Measurements from ENCODE around the gene CX3CR1. TPM values are rescaled to one million over a fixed set of nuclear protein-coding genes. Genes with fewer than 3 reads are reported as not detected.
"Not testable (repeated sequence)": the region's sequence is repeated elsewhere in the genome, so short reads cannot be mapped to it uniquely, and the experiment has no call there.

The CX3CR1 gene
- total RNA-seq, 1 experiment from 2014 or later = not detected

DNA sequence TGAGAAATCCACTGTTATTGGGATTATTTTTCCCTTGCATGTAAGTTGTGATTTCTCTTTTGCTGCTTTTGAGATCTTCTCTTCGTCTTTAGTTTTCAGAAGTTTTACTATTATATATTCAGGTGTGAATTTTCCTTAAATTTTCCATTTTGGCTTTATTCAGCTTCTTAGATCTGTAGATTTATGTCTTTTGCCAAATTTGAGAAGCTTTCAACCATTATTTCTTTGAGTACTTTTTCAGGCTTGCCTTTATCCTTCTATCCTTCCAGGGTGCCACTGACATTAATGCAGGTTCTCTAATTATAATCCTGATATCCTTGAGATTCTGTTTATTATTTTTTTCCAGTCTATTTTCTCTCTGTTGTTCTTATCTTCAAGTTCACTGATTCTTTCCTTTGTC, 49.4 kb downstream of the CX3CR1 start:
- ATAC-seq (no peak), DNase-seq (no peak)
- no TSS peak for BruUV-seq (replicated peaks)
- Histone ChIP-seq H2AFZ (ENCODE audit: low read length) (no peak overlapping the region), H4K20me1 (ENCODE audit: low read length) (no peaks in the 10 kb centered on the region), H3K9me3 (ENCODE audit: low read length) (no peaks in the 10 kb centered on the region), H3K4me2 (ENCODE audit: low read length) (no peak overlapping the region), H3K9me2 (replicated peaks; ENCODE audit: low read length) (no peaks in the 10 kb centered on the region), H3K9ac (ENCODE audit: low read length) (no peak overlapping the region), H3K4me1 (ENCODE audit: insufficient read depth, low read length) (no peaks in the 10 kb centered on the region), H3K27ac (ENCODE audit: low read length) (no peak overlapping the region), H3K27me3 (ENCODE audit: low read length) (peaks cover 58% of the 10 kb centered on the region), H3K79me2 (ENCODE audit: low read length) (no peaks in the 10 kb centered on the region), H3F3A (ENCODE audit: low read length, unreplicated experiment) (no peaks in the 10 kb centered on the region), H3K4me3 (ENCODE audit: low read length) (no peak overlapping the region), H3K36me3 (ENCODE audit: low read depth, low read length) (no peaks in the 10 kb centered on the region)
- no peak for TF ChIP-seq EZH2phosphoT487 (IDR thresholded peaks at IDR 0.05; ENCODE audit: borderline replicate concordance, low read length)
- TF ChIP-seq EZH2 (IDR thresholded peaks at IDR 0.05; ENCODE audit: low read length, unreplicated experiment) = no peak
- TF ChIP-seq, protein P1, sequence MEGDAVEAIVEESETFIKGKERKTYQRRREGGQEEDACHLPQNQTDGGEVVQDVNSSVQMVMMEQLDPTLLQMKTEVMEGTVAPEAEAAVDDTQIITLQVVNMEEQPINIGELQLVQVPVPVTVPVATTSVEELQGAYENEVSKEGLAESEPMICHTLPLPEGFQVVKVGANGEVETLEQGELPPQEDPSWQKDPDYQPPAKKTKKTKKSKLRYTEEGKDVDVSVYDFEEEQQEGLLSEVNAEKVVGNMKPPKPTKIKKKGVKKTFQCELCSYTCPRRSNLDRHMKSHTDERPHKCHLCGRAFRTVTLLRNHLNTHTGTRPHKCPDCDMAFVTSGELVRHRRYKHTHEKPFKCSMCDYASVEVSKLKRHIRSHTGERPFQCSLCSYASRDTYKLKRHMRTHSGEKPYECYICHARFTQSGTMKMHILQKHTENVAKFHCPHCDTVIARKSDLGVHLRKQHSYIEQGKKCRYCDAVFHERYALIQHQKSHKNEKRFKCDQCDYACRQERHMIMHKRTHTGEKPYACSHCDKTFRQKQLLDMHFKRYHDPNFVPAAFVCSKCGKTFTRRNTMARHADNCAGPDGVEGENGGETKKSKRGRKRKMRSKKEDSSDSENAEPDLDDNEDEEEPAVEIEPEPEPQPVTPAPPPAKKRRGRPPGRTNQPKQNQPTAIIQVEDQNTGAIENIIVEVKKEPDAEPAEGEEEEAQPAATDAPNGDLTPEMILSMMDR (conservative IDR thresholded peaks at IDR 0.05; ENCODE audit: low read depth, low read length) = no peak
- POLR2A ChIA-PET (ENCODE audit: unreplicated experiment) = no interaction called here
- intact Hi-C loops (cut with micrococcal nuclease) = no loop called here
- CTCF ChIA-PET = no interaction called here

DNA sequence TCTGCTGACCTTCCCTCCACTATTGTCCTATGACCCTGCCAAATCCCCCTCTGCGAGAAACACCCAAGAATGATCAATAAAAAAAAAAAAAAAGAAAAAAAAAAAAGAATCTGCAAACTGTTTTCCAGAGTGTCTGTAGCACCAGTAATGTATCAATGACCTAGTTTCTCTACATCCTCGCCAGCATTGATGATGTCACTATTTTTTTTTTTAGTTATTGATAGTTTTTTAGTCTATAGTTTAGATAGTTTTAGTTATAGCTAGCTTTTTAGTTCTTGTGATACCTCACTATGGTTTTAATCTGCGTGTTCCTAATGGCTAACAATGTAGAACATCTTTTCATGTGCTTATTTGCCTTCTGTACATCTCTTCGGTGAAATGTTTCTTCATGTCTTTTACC, 51.3 kb downstream of the CX3CR1 start:
- intact Hi-C loops (cut with micrococcal nuclease) = no loop called here
- no peak overlapping the region for H3K9ac ChIP-seq (ENCODE audit: low read length)
- H3K27ac ChIP-seq (ENCODE audit: low read length) = no peak overlapping the region
- H3K27me3 ChIP-seq (ENCODE audit: low read length) = peaks cover 54% of the 10 kb centered on the region
- H2AFZ ChIP-seq (ENCODE audit: low read length) = no peak overlapping the region
- no TSS peak for BruUV-seq (replicated peaks)
- ATAC-seq (no peak), DNase-seq (no peak)
- no peaks in the 10 kb centered on the region for H3K9me2 ChIP-seq (replicated peaks; ENCODE audit: low read length)
- no peaks in the 10 kb centered on the region for H3K4me1 ChIP-seq (ENCODE audit: insufficient read depth, low read length)
- ChIA-PET POLR2A (ENCODE audit: unreplicated experiment) (no interaction called here), CTCF (interaction anchor here (0.6 to 0.7 kb wide), 2 partner anchors 25 to 256 kb away, joined by 3 to 4 read pairs; no protein-coding TSS in a partner anchor)
- H3K9me3 ChIP-seq (ENCODE audit: low read length) = no peaks in the 10 kb centered on the region
- TF ChIP-seq, protein P1 (conservative IDR thresholded peaks at IDR 0.05; ENCODE audit: low read depth, low read length) = no peak
- no peak for TF ChIP-seq EZH2phosphoT487 (IDR thresholded peaks at IDR 0.05; ENCODE audit: borderline replicate concordance, low read length)
- no peak for TF ChIP-seq EZH2 (IDR thresholded peaks at IDR 0.05; ENCODE audit: low read length, unreplicated experiment)
- no peaks in the 10 kb centered on the region for H3F3A ChIP-seq (ENCODE audit: low read length, unreplicated experiment)
- no peak overlapping the region for H3K4me2 ChIP-seq (ENCODE audit: low read length)
- H3K4me3 ChIP-seq (ENCODE audit: low read length) = no peak overlapping the region
- no peaks in the 10 kb centered on the region for H3K36me3 ChIP-seq (ENCODE audit: low read depth, low read length)
- H4K20me1 ChIP-seq (ENCODE audit: low read length) = no peaks in the 10 kb centered on the region
- no peaks in the 10 kb centered on the region for H3K79me2 ChIP-seq (ENCODE audit: low read length)

DNA sequence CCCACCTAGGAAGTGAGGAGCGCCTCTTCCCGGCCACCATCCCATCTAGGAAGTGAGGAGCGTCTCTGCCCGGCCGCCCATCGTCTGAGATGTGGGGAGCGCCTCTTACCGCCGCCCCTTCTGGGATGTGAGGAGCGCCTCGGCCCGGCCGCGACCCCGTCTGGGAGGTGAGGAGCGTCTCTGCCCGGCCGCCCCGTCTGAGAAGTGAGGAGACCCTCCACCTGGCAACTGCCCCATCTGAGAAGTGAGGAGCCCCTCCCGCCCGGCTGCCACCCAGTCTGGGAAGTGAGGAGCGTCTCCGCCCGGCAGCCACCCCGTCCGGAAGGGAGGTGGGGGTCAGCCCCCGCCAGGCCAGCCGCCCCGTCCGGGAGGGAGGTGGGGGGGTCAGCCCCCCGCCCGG, 52.2 kb downstream of the CX3CR1 start:
- H3K4me3 ChIP-seq (ENCODE audit: low read length); H3K9me2 ChIP-seq (replicated peaks; ENCODE audit: low read length); H3K36me3 ChIP-seq (ENCODE audit: low read depth, low read length); H3K27ac ChIP-seq (ENCODE audit: low read length); H4K20me1 ChIP-seq (ENCODE audit: low read length); H3F3A ChIP-seq (ENCODE audit: low read length, unreplicated experiment); BruUV-seq (replicated peaks); H3K4me2 ChIP-seq (ENCODE audit: low read length); H3K4me1 ChIP-seq (ENCODE audit: insufficient read depth, low read length); intact Hi-C loops (cut with micrococcal nuclease); H3K9ac ChIP-seq (ENCODE audit: low read length); ATAC-seq; H3K9me3 ChIP-seq (ENCODE audit: low read length); DNase-seq; CTCF ChIA-PET; POLR2A ChIA-PET (ENCODE audit: unreplicated experiment); H3K79me2 ChIP-seq (ENCODE audit: low read length); H2AFZ ChIP-seq (ENCODE audit: low read length): not testable (repeated sequence)
- peaks cover 45% of the 10 kb centered on the region for H3K27me3 ChIP-seq (ENCODE audit: low read length)
